Uterus (tissue), 4 donors: ENCODE data around the gene CCDC169. TPM values are rescaled to one million over a fixed set of nuclear protein-coding genes. Genes with fewer than 3 reads are reported as not detected.

Experiments used
- DNase-seq, 2 donors: peaks; one replicate each; pipeline ENCODE4 v3.0.0-alpha.2; 2019 to 2020
- H3K27ac ChIP-seq, 2 donors: fragments of 200-600 bp; sonication (generic); 1 replicate in 1 of 2; 2 replicates in 1 of 2; pipeline ENCODE4 v1.5.1; 2016 to 2018
- H3K27me3 ChIP-seq, 2 donors: fragments of 200-600 bp; sonication (generic); one replicate each; pipeline ENCODE4 v1.5.1; 2018 to 2019; ENCODE audit warnings: control low read depth in 1 of 2
- H3K36me3 ChIP-seq, 2 donors: fragments of 200-600 bp; sonication (generic); one replicate each; pipeline ENCODE4 v1.5.1; 2019; ENCODE audit warnings: control low read depth in 1 of 2
- H3K4me1 ChIP-seq, 2 donors: fragments of 200-600 bp; sonication (generic); one replicate each; pipeline ENCODE4 v1.5.1; 2018 to 2019; ENCODE audit warnings: control low read depth in 1 of 2
- H3K4me3 ChIP-seq, 2 donors: fragments of 200-600 bp; sonication (generic); 1 replicate in 1 of 2; 2 replicates in 1 of 2; pipeline ENCODE4 v1.5.1; 2018 to 2019; ENCODE audit warnings: mild to moderate bottlenecking in 1 of 2
- H3K9me3 ChIP-seq, 2 donors: fragments of 200-600 bp; sonication (generic); one replicate each; pipeline ENCODE4 v1.5.1; 2019; ENCODE audit warnings: control low read depth in 1 of 2
- POLR2A ChIP-seq, 2 donors: fragments of 450-650 bp; IDR thresholded peaks; one replicate each; pipeline ENCODE4 v1.6.1; 2016; ENCODE audit warnings: antibody characterized with exemption in 2 of 2, mild to moderate bottlenecking in 1 of 2, moderate library complexity in 1 of 2
- intact Hi-C: fragments of 100-400 bp; cut with DNase I; formaldehyde crosslinking; loops from one replicate; pipeline ENCODE4 v1.15.1; 2023; ENCODE audit warnings: low total_unique reads
- total RNA-seq, 4 donors: library from RNA; depleted of rRNA in 3 of 4; stranded (reverse); fragments of >200 nt in 3 of 4; gene quantifications; one replicate each; pipeline versions ENCODE4 v1.1.0 to v1.2.4, GENCODE V29; 2014 to 2023
- TF ChIP-seq, protein P1 (sequence below), 4 experiments: fragments of 200-600 bp in 2 of 4; fragments of 450-650 bp in 2 of 4; sonication (generic) in 2 of 4; IDR thresholded peaks; one replicate each; pipeline ENCODE4 v1.5.1; 2016 to 2019; ENCODE audit warnings: antibody characterized with exemption in 4 of 4, mild to moderate bottlenecking in 2 of 4, moderate library complexity in 1 of 4
- donor health status: DM: yes; HTN: yes; CAD: no.

Gene CCDC169
- 1 to 10 TPM in 2 of 4 donors, under 1 TPM in 1, not detected in 1; 0.49 to 3.2 (median 1.5) TPM for total RNA-seq

DNA sequence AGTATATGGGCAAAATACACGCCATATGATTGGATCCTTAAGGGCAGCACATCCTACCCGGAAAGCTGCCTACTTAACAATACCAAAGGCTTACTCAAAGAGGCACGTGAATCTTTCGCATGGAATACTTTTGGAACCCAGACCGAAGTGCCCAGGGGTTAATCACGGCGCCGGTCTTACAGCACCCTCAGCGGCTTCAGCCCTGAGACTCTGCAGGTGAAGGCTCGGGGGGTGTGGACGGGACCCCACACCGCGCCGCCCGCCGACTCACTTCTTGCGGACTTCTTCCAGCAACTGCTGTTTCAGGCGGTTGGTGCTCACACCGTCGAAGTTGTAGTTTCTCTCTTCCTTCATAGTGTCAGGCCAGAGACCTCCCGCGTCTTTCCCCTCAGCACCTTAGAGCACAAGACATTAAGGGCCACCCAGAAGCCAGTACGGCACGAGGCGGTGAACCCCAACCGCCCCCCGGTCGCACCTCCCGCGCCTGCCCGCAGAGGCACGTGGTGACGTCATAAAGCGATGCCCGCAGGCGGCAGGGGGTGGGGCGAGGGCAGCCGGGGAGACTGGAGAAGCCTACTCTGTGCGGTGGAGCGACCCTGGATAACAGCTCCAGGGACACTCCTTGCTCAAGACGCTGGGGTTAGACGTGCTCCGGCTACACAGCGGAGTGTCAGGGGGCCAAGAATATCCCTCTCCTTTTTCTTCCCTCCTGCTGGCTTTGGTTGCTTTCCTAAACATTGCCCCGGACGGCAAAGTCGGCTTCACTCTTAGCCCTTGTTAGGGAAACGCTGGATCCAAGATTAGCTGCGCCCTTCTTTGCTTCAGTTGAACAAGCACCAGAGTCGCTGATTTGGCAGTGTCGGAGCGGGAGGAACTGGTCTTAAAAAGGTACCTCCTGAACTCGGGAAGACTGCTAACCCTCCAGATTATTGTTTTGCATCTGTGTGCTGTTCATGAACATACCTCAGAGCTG lies at the start of gene CCDC169:
TSS of gene CCDC169 (minus strand) at position 449 of the 973 bp plus-strand sequence. CDS start at position 354, 95 bp downstream.
- no peaks in the 10 kb centered on the region for H3K36me3 ChIP-seq
- H3K4me1 ChIP-seq, result no peaks in the 10 kb centered on the region
- peak; percentile 61 to 62 for DNase-seq
- H3K27ac ChIP-seq, result peak within 1 kb of the TSS; percentile 69 to 80
- intact Hi-C loops, result no loop called here
- H3K9me3 ChIP-seq, result no peaks in the 10 kb centered on the region
- H3K4me3 ChIP-seq, result peak within 1 kb of the TSS; percentile 59 to 64
- no peaks in the 10 kb centered on the region for H3K27me3 ChIP-seq
- TF ChIP-seq, protein P1, sequence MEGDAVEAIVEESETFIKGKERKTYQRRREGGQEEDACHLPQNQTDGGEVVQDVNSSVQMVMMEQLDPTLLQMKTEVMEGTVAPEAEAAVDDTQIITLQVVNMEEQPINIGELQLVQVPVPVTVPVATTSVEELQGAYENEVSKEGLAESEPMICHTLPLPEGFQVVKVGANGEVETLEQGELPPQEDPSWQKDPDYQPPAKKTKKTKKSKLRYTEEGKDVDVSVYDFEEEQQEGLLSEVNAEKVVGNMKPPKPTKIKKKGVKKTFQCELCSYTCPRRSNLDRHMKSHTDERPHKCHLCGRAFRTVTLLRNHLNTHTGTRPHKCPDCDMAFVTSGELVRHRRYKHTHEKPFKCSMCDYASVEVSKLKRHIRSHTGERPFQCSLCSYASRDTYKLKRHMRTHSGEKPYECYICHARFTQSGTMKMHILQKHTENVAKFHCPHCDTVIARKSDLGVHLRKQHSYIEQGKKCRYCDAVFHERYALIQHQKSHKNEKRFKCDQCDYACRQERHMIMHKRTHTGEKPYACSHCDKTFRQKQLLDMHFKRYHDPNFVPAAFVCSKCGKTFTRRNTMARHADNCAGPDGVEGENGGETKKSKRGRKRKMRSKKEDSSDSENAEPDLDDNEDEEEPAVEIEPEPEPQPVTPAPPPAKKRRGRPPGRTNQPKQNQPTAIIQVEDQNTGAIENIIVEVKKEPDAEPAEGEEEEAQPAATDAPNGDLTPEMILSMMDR (IDR thresholded peaks at IDR 0.05), result peak in 1 of 4 experiments; percentile 4
- TF ChIP-seq POLR2A (IDR thresholded peaks at IDR 0.05), result peak in 1 of 2 donors; percentile 36

- peak within 1 kb of the TSS; percentile 67 to 91 for H3K4me3 ChIP-seq
- intact Hi-C loops, result no loop called here
- peaks cover 0 to 9% of the 10 kb centered on the region in 2 donors for H3K4me1 ChIP-seq
- H3K27ac ChIP-seq, result peak within 1 kb of the TSS; percentile 99 to 100
- no peaks in the 10 kb centered on the region for H3K27me3 ChIP-seq
- DNase-seq, result peak; percentile 96
- TF ChIP-seq, protein P1 (IDR thresholded peaks at IDR 0.05), result peak; percentile 94 to 97 (median 97)
- TF ChIP-seq POLR2A (IDR thresholded peaks at IDR 0.05), result peak; percentile 40 to 87
- no peaks in the 10 kb centered on the region for H3K36me3 ChIP-seq
- H3K9me3 ChIP-seq, result no peaks in the 10 kb centered on the region
Measured at GRCh38 chr13:36346222-36347083, 48.8 kb upstream of the CCDC169 start, which contains the start of gene SPART. Gene SPART (minus strand): TSS chr13:36346394. CDS start chr13:36335830, 10,564 bp downstream.

DNA sequence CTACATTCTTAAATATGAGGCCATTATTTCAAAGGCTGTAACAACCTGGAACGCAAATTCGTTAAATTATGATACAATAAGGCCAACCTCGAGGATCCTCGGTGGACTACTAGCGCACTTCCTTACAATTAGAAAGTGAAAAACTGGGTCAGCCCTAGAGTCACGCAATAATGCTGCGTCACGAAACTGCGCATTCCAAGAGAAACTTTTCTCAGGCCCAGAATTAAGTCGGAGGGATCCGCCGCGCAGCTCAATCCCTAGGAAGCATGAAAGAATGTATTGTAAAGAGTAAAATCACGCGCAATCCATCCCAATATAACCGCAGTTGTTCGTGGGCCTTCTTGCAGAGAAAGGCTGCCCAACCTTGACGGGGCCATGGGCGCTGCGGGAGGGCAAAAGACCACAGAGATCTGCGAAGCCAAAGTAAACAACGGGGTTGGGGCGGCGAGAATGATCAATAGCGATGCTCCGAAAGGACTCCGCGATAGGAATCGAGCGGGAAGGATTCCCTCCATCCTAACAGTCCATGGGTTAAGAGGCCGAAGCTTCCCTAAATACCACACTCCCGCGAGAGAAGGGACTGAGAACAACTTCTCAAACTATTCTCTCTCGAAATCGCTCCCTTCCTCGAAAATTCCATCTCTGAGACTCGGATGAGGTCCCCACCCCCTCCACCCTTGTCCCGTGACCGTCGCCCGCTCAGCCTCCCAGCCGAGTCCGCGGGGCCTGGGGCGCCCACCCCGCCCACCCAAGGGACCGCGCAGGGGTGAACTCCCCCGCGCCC lies 48.0 kb upstream of the CCDC169 start:
- Histone ChIP-seq H3K36me3 (no peaks in the 10 kb centered on the region), H3K27ac (peak overlapping the region; percentile 99 to 100), H3K4me3 (peak overlapping the region; percentile 67 to 91), H3K27me3 (no peaks in the 10 kb centered on the region), H3K4me1 (peaks cover 0 to 9% of the 10 kb centered on the region in 2 donors), H3K9me3 (no peaks in the 10 kb centered on the region)
- peak; percentile 77 to 85 for DNase-seq
- intact Hi-C loops, result no loop called here
- TF ChIP-seq, protein P1 (IDR thresholded peaks at IDR 0.05), result no peak
- TF ChIP-seq POLR2A (IDR thresholded peaks at IDR 0.05), result peak; percentile 60 to 81

GRCh38 chr13:36344886-36345437 lies 47.3 kb upstream of the CCDC169 start:
- Histone ChIP-seq H3K4me3 (peak overlapping the region; percentile 67 to 91), H3K9me3 (no peaks in the 10 kb centered on the region), H3K4me1 (peaks cover 0 to 9% of the 10 kb centered on the region in 2 donors), H3K27me3 (no peaks in the 10 kb centered on the region), H3K27ac (peak overlapping the region; percentile 99 to 100), H3K36me3 (no peaks in the 10 kb centered on the region)
- intact Hi-C loops, result no loop called here
- TF ChIP-seq, protein P1 (IDR thresholded peaks at IDR 0.05), result no peak
- no peak for TF ChIP-seq POLR2A (IDR thresholded peaks at IDR 0.05)
- peak in 1 of 2 donors; percentile 29 for DNase-seq
